Activated CD4-positive, CD25-positive, alpha-beta regulatory T cell treated with anti-CD3 and anti-CD28 coated beads, Interleukin-2, amount 50 U/mL, for 16 hours (primary cell): Measurements from ENCODE around the gene CAMKV.
"Not testable (repeated sequence)": the region's sequence is repeated elsewhere in the genome, so short reads cannot be mapped to it uniquely, and the experiment has no call there.

ENCODE experiments used
- DNase-seq: peaks from one replicate; pipeline ENCODE4 v3.0.0-alpha.2; 2020; ENCODE audit warnings: low read depth, low spot score

Gene CAMKV, protein sequence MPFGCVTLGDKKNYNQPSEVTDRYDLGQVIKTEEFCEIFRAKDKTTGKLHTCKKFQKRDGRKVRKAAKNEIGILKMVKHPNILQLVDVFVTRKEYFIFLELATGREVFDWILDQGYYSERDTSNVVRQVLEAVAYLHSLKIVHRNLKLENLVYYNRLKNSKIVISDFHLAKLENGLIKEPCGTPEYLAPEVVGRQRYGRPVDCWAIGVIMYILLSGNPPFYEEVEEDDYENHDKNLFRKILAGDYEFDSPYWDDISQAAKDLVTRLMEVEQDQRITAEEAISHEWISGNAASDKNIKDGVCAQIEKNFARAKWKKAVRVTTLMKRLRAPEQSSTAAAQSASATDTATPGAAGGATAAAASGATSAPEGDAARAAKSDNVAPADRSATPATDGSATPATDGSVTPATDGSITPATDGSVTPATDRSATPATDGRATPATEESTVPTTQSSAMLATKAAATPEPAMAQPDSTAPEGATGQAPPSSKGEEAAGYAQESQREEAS

DNA sequence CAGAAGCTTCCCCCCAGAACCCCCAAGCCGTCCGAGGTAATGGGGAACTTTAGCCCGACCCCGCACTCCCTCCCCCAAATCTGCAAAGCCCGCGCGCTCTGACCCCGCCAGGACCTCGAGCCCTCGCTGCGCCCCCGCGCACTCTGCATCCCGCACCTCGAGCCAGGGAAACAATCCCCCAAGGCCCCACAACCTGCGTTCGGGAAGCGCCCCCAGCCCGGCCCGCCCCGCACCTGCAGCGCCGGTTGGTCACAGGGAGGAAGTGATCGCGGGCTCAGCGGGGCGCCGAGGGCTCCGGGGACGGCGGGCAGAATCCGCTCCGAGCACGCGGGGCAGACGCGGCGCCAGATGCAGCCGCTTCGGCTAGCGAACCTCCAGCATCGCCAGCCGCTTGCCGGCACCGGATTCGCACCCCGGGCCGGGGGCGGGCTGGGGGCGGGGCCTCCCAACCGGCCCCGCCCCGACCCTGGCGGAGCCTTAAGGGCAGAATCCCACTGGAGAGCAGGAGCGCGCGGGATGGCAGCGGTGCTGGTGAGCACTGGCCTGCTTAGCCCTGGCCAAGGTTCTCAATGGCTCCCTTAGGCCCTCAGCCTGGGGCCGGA lies at the start of gene CAMKV:
Gene CAMKV, minus strand, starts transcription at position 382 of the 602 bp plus-strand sequence. CDS start 7,518 bp downstream, outside the sequence.
- DNase-seq, result no peak

DNA sequence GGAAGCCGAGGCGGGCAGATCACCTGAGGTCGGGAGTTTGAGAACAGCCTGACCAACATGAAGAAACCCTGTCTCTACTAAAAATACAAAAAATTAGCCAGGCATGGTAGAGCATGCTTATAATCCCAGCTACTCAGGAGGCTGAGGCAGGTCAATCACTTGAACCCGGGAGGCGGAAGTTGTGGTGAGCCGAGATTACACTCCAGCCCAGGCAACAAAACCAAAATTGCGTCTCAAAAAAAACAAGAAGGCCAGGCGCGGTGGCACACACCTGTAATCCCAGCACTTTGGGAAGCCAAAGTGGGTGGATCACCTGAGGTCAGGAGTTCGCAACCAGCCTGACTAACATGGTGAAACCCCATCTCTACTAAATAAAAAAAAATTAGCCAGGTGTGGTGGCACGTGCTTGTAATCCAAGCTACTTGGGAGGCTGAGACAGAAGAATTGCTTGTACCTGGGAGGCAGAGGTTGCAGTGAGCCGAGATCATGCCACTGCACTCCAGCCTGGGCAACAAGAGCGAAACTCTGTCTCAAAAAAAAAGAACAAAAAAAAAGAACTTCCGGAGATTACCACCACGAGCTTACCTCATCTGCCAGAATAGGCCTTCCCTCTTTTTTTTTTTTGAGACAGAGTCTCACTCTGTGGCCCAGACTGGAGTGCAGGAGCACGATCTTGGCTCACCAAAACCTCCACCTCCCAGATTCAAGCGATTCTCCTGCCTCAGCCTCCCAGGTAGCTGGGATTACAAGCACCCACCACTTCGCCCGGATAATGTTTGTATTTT lies 48.3 kb upstream of the CAMKV start:
- not testable (repeated sequence) for DNase-seq

DNA sequence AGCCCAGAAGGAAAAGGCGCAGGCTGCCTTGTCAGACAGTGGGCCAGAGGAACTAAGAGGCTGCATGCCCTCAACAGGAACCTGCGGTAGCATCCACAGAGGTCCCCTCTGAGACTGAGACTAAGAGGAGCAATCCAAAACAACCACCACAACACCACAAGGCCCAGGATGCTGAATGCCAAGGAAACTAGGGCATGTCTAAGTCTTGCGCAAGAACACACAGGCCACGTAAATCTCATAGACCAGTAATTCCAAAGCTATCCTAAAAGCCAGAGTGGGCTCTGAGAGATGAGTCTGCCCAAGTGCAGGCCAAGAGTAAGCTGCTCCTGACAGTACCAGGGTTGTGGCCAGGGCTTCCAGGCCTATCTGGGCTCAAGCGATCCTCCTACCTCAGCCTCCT lies 47.0 kb upstream of the CAMKV start:
- DNase-seq, result no peak

DNA sequence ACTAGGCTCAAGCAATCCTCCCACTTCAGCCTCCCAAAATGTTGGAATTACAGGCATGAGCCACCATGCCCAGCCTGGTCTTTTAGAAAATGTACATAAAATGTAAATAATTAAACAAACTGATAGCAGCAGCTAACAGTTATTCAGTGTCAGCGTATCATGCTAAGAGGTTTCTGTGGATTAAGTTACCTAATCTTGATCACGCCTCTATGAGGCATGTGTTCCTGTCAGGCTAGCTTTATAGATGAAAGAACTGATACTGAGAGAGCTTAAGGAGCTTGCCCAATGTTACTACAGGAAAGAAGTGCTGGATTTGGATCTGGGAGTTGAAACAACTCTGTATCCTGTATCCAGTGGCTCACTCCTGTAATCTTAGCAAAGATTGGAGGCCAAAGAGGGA lies 45.2 kb upstream of the CAMKV start:
- no peak for DNase-seq

DNA sequence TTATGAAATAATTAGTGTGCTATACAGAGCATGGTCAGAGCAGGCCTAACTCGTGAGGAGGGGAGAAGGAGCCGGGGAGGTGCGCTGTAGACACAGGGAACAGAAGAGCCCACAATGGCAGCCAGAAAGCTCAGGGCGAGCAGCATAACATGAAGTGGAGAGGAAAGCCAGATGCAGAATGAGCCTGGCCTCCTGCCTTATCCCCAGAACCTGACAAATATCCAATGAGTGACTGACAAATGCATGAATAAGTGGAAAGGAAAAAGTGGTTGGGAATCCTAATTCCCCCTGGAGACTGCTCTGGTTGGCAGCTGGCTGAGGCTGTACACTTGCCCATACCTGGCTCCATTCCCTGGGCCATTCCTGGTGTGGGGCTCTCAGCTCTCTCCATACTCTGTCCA lies 43.2 kb upstream of the CAMKV start:
- no peak for DNase-seq

DNA sequence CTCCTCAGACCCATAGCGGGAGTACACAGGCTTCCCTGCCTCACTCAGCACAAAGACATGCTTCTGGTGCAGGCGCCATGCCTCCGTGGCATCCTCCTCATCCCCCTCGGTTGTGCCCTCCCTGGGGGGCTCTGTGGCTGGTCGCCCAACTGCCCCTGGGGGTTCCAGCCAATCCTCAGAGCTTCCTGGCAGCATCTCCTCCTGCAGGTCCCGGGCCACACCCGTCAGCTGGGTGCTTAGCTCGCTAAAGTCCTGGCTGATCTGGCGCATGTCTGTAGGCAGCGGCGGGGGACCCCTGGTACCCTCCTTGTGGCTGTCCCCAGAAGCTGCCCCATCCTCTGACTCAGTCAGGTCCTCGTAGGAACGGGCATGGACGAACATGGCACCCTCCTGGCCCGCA lies 41.9 kb upstream of the CAMKV start:
- no peak for DNase-seq

DNA sequence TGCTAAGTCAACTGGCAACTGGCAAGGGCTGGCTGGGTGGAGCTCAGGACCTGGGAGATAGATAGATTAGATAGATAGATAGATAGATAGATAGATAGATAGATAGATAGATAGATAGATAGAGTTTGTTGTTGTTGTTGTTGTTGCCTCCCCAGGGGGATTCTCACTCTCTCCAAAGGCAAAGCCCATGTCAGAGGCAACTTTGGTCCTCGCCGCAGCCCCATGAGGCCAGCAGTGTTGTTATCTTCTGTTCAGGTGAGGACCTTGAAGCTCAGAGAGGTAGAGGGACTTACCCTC lies 41.4 kb upstream of the CAMKV start:
- DNase-seq, result no peak

DNA sequence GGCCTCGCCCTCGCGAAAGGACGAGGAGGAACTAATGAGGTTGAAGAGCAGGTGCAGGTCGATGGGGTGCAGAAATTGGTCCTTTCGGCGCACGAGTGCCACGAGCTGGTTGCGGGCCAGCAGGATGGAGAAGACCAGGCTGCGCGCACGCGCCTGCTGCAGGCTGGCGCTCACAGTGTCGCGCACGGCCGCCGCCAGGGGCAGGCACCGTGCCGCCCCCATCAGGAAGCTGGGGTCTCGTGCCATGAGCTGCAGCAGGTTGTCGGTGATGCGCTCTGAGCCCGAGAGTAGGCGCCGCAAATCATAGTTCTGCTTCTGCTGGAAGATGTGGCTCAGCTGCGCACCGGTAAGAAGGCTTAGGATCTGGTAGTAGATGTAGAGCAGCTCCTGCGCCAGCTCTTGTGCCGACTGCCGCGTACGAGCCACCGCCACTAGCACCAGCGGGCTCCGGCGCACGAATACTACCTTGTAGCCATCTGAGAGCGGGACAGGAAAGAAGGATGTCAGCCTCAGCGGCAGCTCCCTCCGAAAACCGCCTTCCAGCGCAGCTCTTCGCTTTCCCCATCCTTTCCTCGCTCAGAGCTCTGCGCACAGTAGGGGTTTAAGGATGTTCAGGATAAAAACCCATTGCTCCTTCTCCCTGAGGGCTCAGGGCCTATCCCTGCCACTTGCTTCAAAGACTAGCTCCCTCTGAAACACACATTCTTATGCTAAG lies 40.9 kb upstream of the CAMKV start:
- no peak for DNase-seq

DNA sequence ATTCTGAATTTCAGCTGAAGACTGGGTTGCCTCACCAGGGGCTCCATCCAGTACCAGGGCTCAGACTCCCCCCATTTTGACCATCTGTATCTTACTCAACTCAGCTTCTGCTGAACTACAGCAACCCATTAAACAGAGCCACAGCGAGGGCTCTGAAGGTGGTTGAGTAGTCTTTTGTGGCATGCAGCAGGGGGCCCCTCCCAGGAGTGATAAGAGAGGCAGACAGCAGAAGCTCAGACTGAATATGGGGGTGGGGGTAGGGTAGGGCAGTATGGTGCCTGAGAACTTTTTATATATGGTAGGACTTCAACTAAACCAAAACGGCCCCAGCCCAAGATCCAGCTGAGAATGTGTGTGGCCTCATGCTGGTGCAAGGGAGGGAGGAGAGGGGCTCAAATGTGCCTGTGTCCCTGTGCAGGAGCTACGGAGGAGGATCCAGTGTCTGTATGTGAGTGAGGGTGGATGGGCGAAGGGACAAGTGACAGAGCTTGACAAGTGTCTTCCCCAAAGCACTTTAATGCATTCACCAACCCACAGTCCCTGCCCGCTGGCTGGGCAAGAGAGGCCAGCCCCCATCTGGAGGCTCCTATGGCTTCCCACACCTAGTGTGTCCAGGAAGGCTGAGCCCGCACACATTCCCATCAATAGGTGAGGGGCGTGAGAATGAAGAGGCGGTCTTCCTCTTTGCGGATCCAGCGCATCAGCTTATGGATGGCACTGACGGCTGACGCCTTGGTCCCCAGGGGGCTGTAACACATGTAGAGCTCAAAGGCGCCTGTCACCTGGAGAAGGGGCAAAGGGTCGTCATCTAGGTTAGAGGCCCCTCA lies 38.9 kb upstream of the CAMKV start:
- no peak for DNase-seq

DNA sequence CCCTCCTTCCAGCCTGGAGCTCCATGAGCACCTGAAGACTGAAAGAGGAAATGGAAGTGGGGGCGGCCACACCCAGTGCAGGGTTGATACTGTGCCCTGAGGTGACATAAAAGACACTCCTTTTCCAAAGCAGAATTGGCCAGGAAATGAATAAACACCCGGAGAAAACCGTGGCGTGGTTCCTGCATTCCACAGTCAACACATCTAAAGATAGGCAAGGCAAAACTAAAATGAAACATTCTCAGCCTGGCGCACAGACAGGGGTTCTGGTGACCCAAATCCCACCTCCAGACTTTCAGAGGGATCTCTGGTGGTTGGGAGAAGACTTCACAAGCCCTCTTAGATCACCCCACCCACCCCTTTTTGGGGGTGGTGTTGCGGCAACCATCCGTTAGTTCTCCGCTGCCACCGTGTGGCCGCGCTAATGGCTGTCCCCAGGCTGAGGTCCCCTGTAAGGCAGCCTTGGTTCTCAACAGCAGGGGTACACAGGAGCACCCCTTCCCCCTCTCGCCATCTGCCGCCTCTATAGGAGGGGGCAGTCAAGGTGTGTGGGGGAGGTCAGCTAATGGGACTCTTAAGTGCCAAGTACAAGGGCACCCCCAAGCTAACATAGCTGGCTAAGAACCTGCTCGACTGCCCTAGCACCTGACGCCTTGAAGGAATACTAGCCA lies 36.5 kb upstream of the CAMKV start:
- peak; percentile 10 for DNase-seq

DNA sequence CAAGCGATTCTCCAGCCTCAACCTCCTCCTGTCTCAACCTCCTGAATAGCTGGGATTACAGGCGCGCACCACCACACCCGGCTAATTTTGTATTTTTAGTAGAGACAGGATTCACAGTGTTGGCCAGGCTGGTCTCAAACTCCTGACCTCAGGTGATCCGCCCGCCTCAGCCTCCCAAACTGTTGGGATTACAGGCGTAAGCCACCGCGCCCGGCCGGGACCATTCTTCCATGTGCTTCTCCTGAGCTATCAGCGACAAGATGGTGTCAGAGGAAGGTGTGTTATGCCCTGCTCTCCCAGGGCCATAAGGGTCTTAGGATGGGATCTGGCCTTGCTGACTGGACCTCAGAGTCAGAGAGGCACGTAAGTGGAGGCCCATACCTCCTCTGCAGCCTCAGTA lies 34.7 kb upstream of the CAMKV start:
- DNase-seq, result not testable (repeated sequence)

DNA sequence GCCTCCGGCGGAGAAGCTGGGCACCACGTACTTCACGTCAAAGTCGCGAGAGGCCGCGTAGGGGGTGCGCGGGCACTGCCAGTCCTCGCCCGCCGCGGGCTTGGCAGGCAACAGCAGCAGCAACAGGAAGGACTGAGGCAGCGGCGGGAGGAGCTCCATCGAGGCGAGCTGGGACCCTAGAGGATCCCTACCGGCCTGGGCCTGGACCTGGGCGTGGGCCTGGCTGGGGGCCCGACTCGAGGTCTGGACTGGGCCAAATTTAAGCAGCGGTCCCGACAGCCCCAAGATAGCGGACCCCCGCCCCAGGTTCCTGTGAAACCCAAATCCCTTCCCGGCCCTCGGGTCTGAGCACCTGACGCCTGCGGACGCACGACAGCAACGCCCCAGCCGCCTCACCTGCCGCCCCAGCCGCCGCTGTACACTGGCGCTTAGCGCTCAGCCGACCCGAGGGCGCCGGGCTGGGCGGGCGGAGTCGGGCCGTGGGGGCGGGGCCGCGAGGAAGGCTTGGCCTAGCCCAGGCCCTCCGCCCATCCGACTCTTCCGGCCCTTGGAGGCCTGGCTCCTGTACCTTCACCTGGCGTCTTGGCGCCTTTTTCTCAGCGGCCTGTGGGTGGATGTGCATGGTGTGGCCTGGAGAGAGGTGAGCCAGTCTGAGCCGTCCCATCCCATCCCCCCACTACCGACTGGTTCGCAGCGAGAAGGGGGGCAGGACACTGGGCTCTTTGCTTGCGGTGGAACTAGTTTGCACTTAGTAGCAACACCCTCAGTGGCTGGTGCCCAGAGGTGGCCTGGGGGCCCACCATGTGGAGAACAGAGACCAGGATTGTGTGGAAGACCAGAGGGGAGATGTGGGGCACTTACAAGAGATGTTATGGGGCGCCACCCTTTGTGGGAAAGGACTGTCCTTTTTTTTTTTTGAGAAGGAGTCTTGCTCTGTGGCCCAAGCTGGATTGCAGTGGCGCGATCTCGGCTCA lies 34.0 kb upstream of the CAMKV start, which contains the start of gene MST1R:
Gene MST1R, minus strand, starts transcription at position 423 of the 974 bp plus-strand sequence. Its CDS starts 264 bp downstream, at position 159.
- DNase-seq, result peak; percentile 58

DNA sequence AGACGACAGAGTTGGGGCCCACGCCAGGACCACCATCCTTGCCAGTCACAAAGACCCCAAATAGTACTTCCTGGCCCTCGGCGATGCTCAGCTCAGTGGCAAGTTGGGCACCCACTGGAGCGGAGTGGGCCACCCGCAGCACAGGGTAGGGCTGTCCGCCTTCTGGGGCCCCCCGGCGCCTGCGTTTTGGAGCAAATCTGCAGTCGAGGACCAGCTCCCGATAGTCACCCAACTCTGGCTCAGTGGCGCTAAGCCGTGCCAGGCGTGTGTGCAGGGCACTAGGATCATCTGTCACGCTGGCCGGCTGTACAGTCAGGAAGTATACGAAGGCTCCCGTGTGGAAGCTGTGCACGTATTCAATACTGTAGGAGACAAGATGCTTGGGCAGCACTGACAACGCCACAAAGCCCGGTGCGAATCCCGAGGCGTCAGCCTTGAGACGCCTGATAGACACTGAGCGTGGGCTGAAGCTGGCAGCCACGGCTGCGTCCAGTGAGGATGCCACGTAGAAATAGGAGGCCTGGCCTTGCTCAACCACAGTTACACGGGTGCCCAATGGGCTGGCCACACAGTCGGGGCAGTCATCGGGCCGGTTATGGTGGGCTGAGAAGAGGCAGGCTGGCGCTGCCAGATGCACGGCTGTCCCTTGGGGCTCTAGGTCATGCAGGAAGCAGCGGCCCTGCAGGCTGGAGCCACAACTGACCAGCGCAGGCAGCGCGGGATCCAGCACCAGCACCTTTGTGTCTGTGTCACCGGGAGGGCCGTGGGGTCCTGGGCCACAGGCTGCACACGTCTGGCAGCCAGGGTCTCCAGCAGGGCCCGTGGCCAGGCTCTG lies 33.0 kb upstream of the CAMKV start:
- no peak for DNase-seq

DNA sequence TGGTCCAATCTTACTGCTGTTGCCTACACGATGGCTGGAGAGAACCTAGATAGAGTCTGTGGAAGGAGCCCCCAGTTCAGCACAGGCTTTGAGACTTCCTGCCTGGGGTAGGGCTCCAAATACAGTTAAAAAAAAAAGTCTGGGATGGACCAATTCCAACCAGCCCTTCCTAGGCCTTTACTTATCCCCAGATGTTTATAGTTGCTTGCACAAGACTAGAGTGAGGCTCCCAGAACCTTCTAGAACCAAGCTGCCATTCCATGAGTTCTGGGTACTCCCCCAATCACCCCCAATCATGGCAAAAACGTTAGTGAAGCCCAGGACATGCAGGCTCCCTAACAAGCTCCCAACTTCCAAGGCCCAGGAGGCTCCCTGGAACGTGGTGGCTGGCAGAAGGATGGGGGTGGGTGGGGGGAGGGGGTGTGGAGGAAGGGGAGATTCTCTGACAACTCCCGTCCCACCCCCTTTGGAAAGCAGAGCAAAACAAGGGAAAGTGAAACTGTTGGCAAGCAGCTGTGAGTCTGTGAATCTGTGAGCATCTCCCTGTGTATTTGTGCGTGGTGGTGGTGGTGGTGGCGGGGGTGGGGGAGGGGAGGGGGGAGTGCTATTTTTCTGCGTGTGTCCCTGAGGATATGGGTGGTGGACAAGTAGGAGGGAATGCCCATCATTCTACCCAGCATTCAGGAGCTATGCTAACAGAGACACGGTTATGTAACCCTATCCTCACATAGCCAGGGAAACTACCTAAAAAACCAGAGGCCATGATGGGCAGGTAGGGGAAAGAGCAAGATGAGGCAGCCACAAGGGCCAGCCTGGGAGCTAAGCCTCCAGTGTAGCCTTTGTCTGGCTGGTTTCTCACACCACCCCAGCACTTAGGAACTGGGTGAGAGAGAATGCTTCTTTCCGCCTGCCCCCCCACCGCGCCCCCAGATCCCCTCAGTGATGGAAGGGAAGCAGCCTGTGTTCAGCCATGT lies 31.9 kb upstream of the CAMKV start:
- no peak for DNase-seq

DNA sequence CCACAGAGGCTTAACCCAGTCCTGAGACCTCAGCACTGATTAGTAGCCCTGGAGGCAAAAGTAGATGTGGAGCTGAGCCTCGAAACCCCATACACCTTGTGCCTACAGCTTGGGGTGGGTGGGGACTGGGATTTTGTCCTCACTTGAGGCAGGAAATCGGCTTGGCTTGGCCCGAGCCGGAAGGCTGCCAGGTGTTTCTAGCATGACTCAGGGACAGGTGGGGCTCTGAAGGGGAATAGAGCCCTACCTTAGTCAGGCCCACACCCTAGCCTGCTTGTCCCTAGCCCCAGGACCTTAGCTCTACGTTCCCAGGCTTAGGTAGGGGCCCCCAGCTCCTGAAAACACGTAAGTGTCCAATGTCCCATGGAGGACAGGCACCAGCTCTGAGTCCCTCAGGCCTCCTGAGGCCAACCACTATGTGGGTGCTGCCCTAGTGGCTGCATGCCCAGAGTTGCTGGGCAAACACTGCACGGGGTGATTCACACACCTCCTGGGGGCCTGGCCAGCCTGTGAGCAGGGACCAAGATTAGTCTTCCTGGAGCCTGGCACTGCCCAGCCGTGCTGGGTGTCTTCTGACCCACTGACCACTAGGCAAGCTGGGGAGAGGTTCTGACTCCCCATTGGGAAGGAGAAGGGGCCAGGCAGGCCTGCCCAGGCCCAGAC lies 30.9 kb upstream of the CAMKV start:
- DNase-seq, result no peak

DNA sequence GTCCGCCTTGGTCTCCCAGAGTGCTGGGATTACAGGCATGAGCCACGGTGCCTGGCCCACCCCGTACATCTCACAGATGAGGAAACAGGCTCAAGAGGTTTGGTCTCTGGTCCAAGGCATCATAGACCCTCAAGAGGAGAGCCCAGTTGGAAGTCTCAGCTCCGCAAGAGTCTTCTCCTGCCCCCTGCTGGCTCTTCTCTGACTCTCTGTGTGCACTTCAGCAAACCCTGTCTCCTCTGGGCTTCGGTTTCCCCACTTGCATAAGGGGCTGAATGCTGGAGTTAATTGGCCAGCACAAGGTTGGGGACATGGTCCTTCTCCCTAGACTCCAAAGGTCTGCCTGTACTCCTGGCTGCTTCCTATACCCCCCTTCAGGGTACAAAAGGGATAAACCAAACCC lies 30.1 kb upstream of the CAMKV start:
- DNase-seq, result no peak
